MCF 10A (cell line): Measurements from ENCODE around the gene RASSF8. TPM values are rescaled to one million over a fixed set of nuclear protein-coding genes. Genes with fewer than 3 reads are reported as not detected.

ENCODE experiments used
- BruUV-seq: library from RNA; stranded (reverse); fragments of 400-500 nt; replicated peaks from 2 replicates; lab custom pipeline; 2021; lab: Mats Ljungman, UMichigan
- CTCF ChIA-PET: fragments of 300-600 bp; sonication (Branson Sonifier 250); formaldehyde crosslinking; extraction: SDS; loops from one replicate; lab custom pipeline; 2021; ENCODE audit warnings: antibody characterized with exemption, inconsistent platforms; lab: Yijun Ruan, JAX
- POLR2A ChIA-PET: fragments of 300-600, 350-650 bp; sonication (Branson Sonifier 250); formaldehyde crosslinking; extraction: SDS; loops from one replicate; lab custom pipeline; 2020; ENCODE audit warnings: antibody characterized with exemption, inconsistent platforms; lab: Yijun Ruan, JAX
- DNase-seq: peaks from one replicate; pipeline ENCODE4 v3.0.0-alpha.2; 2018; ENCODE audit not compliant: unreplicated experiment
- H3K27ac Mint-ChIP-seq: one replicate; pipeline ENCODE4 v1.8.0; 2022; ENCODE audit warnings: mild to moderate bottlenecking, low read depth, mixed read lengths; ENCODE audit not compliant: unreplicated experiment
- H3K27me3 Mint-ChIP-seq: one replicate; pipeline ENCODE4 v1.8.0; 2022; ENCODE audit warnings: mixed read lengths; ENCODE audit not compliant: insufficient read depth, unreplicated experiment
- H3K36me3 Mint-ChIP-seq: one replicate; pipeline ENCODE4 v1.8.0; 2022; ENCODE audit warnings: mild to moderate bottlenecking, moderate library complexity, mixed read lengths; ENCODE audit not compliant: insufficient read depth, unreplicated experiment
- H3K4me1 Mint-ChIP-seq: one replicate; pipeline ENCODE4 v1.8.0; 2022; ENCODE audit warnings: mixed read lengths; ENCODE audit not compliant: insufficient read depth, unreplicated experiment
- H3K4me3 Mint-ChIP-seq: one replicate; pipeline ENCODE4 v1.8.0; 2022; ENCODE audit warnings: mild to moderate bottlenecking, moderate library complexity, mixed read lengths; ENCODE audit not compliant: unreplicated experiment
- H3K9me3 Mint-ChIP-seq: one replicate; pipeline ENCODE4 v1.8.0; 2022; ENCODE audit warnings: mixed read lengths; ENCODE audit not compliant: unreplicated experiment
- intact Hi-C: fragments of 100-400 bp; cut with micrococcal nuclease; formaldehyde crosslinking; loops from 2 replicates; pipeline ENCODE4 v1.14.1; 2022
- total RNA-seq: library from RNA; stranded (reverse); gene quantifications from 2 replicates; pipeline ENCODE4 v1.2.3, GENCODE V29; 2022
- TF ChIP-seq, protein P1 (sequence below): fragments of 200-600 bp; IDR thresholded peaks from one replicate; pipeline ENCODE4 v1.8.0; 2022; ENCODE audit warnings: antibody characterized with exemption, mild to moderate bottlenecking; ENCODE audit not compliant: unreplicated experiment

The RASSF8 gene
- total RNA-seq, 1 experiment from 2014 or later: 52.9 TPM

DNA sequence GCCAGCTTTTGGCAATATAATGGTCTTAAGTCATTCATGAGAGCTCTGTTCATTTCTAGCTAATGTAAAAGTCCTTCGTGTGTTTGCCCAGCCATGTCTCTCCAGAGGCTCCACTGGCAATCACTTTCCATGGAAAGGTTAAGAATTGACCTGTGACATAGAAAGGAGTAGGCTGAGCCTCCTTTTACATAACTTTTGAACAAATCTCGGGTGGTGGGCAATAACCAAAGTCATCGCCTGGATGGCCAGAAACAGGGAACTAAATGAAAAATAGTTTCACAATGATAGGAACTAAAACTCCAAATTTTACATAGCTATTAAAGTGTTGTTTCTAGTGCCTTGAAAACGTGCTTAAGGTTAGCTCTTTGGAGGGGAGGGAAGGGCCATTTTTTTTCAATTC is 159.8 kb downstream of the RASSF8 start:
- no peak overlapping the region for H3K4me3 Mint-ChIP-seq
- H3K4me1 Mint-ChIP-seq: peaks cover 26% of the 10 kb centered on the region
- POLR2A ChIA-PET: interaction anchor here (1.7 to 8.7 kb wide), 4 partner anchors 147 to 285 kb away, joined by 6 to 72 read pairs (median 10); no protein-coding TSS in a partner anchor
- no peak overlapping the region for H3K27ac Mint-ChIP-seq
- no peak for DNase-seq
- intact Hi-C loops: loop anchor here (10.0 kb wide), 1 partner anchor 896 kb away; the partner anchor contains the start of gene TM7SF3
- TF ChIP-seq, protein P1, sequence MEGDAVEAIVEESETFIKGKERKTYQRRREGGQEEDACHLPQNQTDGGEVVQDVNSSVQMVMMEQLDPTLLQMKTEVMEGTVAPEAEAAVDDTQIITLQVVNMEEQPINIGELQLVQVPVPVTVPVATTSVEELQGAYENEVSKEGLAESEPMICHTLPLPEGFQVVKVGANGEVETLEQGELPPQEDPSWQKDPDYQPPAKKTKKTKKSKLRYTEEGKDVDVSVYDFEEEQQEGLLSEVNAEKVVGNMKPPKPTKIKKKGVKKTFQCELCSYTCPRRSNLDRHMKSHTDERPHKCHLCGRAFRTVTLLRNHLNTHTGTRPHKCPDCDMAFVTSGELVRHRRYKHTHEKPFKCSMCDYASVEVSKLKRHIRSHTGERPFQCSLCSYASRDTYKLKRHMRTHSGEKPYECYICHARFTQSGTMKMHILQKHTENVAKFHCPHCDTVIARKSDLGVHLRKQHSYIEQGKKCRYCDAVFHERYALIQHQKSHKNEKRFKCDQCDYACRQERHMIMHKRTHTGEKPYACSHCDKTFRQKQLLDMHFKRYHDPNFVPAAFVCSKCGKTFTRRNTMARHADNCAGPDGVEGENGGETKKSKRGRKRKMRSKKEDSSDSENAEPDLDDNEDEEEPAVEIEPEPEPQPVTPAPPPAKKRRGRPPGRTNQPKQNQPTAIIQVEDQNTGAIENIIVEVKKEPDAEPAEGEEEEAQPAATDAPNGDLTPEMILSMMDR: no peak
- no peaks in the 10 kb centered on the region for H3K9me3 Mint-ChIP-seq
- no peaks in the 10 kb centered on the region for H3K27me3 Mint-ChIP-seq
- BruUV-seq: no TSS peak
- CTCF ChIA-PET: interaction anchor here (0.6 to 8.0 kb wide), 26 partner anchors 19 to 768 kb away, joined by 3 to 78 read pairs (median 4); no protein-coding TSS in a partner anchor
- H3K36me3 Mint-ChIP-seq: no peaks in the 10 kb centered on the region

DNA sequence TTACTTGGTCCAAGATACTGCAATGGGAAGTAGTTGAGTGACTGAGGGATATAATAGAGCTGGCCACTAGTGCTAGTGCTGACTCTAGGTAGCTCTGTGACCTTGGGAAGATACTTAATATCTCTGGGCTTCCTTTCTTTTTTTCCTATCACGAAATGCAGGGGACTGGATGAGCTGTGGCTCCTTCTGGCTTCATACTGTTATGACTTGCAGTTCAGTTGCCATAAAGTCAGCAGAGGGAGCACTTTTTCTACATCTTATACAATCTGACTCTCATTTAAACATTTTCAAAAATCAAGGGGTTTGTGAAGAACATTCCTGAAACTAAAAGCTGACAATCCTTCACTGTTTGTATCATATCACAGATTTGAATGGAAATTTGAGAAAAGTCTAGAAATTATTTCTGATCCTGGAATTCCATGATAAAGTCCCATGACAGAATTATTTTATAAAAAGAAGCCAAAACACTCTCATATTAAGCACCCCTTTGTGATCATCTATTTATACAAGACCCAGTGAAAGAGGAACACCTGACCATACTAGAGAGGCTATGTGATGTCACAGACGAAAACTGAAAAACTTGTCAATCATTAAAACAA is 161.0 kb downstream of the RASSF8 start:
- Mint-ChIP-seq H3K9me3 (no peaks in the 10 kb centered on the region), H3K4me3 (no peak overlapping the region), H3K27ac (no peak overlapping the region), H3K36me3 (no peaks in the 10 kb centered on the region), H3K4me1 (peaks cover 22% of the 10 kb centered on the region), H3K27me3 (peaks cover 4% of the 10 kb centered on the region)
- DNase-seq: peak; percentile 64
- intact Hi-C loops: loop anchor here (1.0 to 10.0 kb wide), 6 partner anchors 283 to 895 kb away; partner anchors contain the start of gene TM7SF3
- BruUV-seq: no TSS peak
- ChIA-PET POLR2A (interaction anchor here (0.6 to 8.7 kb wide), 9 partner anchors 22 to 1363 kb away, joined by 3 to 72 read pairs (median 6); no protein-coding TSS in a partner anchor), CTCF (interaction anchor here (0.5 to 8.0 kb wide), 47 partner anchors 9 to 765 kb away, joined by 3 to 78 read pairs (median 4); no protein-coding TSS in a partner anchor)
- TF ChIP-seq, protein P1: peak; percentile 63

DNA sequence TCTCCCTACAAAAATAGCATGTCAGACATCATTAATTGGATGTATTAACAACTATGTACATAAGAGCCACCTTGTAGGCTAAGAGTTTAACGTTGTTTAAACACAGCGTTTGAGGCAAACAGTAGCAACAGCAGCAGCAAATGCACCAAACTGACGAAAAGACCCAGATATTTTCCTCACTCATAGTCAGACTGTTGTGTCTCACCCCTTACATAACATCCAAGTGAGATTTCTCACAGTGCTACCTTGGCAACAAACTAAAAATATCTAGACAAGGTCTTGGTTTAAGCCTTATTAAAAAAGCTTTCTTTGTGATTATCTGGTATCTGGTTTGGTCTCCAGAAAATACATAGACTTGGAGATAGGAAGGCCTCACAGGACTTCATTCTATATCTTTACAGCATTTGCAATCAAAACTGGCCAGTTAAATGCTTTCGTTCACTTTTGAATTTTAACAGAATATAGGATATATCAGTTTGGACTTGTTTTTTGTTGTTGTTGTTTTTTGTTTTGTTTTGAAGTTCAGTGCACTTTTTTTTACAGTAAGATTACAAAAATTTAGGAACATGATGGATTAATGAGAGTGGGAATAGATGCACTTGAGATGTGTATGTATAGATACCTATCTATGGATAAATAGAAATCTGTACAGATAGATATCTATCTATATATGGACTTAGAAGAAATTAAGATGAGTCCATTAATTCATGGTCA is 162.2 kb downstream of the RASSF8 start:
- ChIA-PET POLR2A (interaction anchor here (0.6 to 8.7 kb wide), 5 partner anchors 118 to 1361 kb away, joined by 3 to 72 read pairs (median 4); no protein-coding TSS in a partner anchor), CTCF (interaction anchor here (0.6 to 8.0 kb wide), 16 partner anchors 12 to 574 kb away, joined by 3 to 78 read pairs (median 6); no protein-coding TSS in a partner anchor)
- Mint-ChIP-seq H3K27ac (no peak overlapping the region), H3K4me3 (no peak overlapping the region), H3K27me3 (peaks cover 10% of the 10 kb centered on the region), H3K36me3 (no peaks in the 10 kb centered on the region), H3K4me1 (peaks cover 26% of the 10 kb centered on the region), H3K9me3 (no peaks in the 10 kb centered on the region)
- TF ChIP-seq, protein P1: no peak
- intact Hi-C loops: loop anchor here (5.0 kb wide), 2 partner anchors 163 to 582 kb away; partner anchors contain the start of gene RASSF8
- no TSS peak for BruUV-seq
- DNase-seq: no peak
